Heart right ventricle (tissue), 16 donors: ENCODE data around the gene UBE2Q1. TPM values are rescaled to one million over a fixed set of nuclear protein-coding genes. Genes with fewer than 3 reads are reported as not detected.

Source experiments
- ATAC-seq, 8 donors: fragments of 200-7000 bp; cut with Tn5 transposase; one replicate each; pipeline ENCODE4 v1.9.1; 2020; ENCODE audit warnings: mild to moderate bottlenecking in 8 of 8, moderate library complexity in 8 of 8, moderate number of reproducible peaks in 1 of 8
- DNase-seq, 2 donors: peaks; one replicate each; pipeline ENCODE4 v3.0.0-alpha.2; 2020
- H3K27ac ChIP-seq, 10 donors: fragments of 200-600 bp; sonication (generic) in 2 of 10; one replicate each; pipeline versions ENCODE4 v1.5.0 to v1.8.0; 2020 to 2022; ENCODE audit warnings: mild to moderate bottlenecking in 3 of 10
- H3K27me3 ChIP-seq, 7 donors: fragments of 200-600 bp; one replicate each; pipeline ENCODE4 v1.8.0; 2021 to 2022; ENCODE audit warnings: mild to moderate bottlenecking in 2 of 7
- H3K36me3 ChIP-seq, 9 donors: fragments of 200-600 bp; sonication (generic) in 1 of 9; one replicate each; pipeline versions ENCODE4 v1.5.0 to v1.8.0; 2020 to 2022; ENCODE audit warnings: mild to moderate bottlenecking in 2 of 9
- H3K4me1 ChIP-seq, 9 donors: fragments of 200-600 bp; sonication (generic) in 1 of 9; one replicate each; pipeline versions ENCODE4 v1.5.0 to v1.8.0; 2020 to 2022; ENCODE audit warnings: mild to moderate bottlenecking in 4 of 9
- H3K4me3 ChIP-seq, 10 donors: fragments of 200-600 bp; sonication (generic) in 2 of 10; one replicate each; pipeline versions ENCODE4 v1.5.0 to v1.8.0; 2020 to 2022; ENCODE audit warnings: mild to moderate bottlenecking in 7 of 10, moderate library complexity in 2 of 10
- H3K9me3 ChIP-seq, 11 donors: fragments of 200-600 bp in 10 of 11; sonication (generic) in 2 of 11; one replicate each; pipeline versions ENCODE4 v1.5.0 to v1.8.0; 2013 to 2022; ENCODE audit warnings: mild to moderate bottlenecking in 2 of 11, control low read depth in 1 of 11, moderate library complexity in 1 of 11
- CTCF ChIP-seq, 9 donors: fragments of 200-600 bp; sonication (generic) in 2 of 9; IDR thresholded peaks; one replicate each; pipeline versions ENCODE4 v1.5.0 to v1.8.0; 2021 to 2022; ENCODE audit warnings: antibody characterized with exemption in 9 of 9, mild to moderate bottlenecking in 5 of 9, moderate library complexity in 1 of 9
- WGBS, 2 donors: extraction: QIAGEN DNeasy Blood & Tissue Kit; methylation state at CpG; one replicate each; pipeline ENCODE4 v1.1.7; 2013; ENCODE audit warnings: inconsistent platforms in 1 of 2; 5-methylcytosine and 5-hydroxymethylcytosine counted together
- intact Hi-C, 10 donors: fragments of 100-400 bp; cut with DNase I; formaldehyde crosslinking; loops; one replicate each; pipeline versions ENCODE4 v1.11.1 to v1.14.2; 2022
- polyA plus RNA-seq, 2 donors: library from polyadenylated mRNA; stranded (reverse); fragments of 200-250 nt; gene quantifications; one replicate each; pipeline ENCODE4 v1.2.3, GENCODE V29; 2013
- total RNA-seq, 10 donors: library from RNA; stranded (reverse); fragmentation: NEBNext Ultra II Directional in 3 of 10; extraction: Animal tissue kit (Norgen Biotek cat#: 25700) in 3 of 10; gene quantifications; one replicate each; pipeline versions ENCODE4 v1.2.1 to v1.2.4, GENCODE V29; 2021 to 2023
- donor health status: Arrhythmogenic right ventricular cardiomyopathy.
- donor health status: ischemic (EF 13 %, LVEDD 7.1; RV severe dilation, severe dysfunction).
- donor health status: healthy with polysubstance abuse.
- donor health status: DM: no; HTN: yes; CAD: no.
- donor health status: DM: no; HTN: no; CAD: no.
- donor health status: ischemic (EF 25% LVEDD 6.9; RV normal size, moderate dysfunction).
- donor health status: ischemic (EF 25% LVEDD 5.7; RV mildly dilated, moderate dysfunction).
- donor health status: healthy.
- donor health status: DM: yes; HTN: yes; CAD: no.
- donor health status: Ischemic cardiomyopathy.
- donor health status: ischemic (EF 35%, LVEDD 5.7; RV mildly dilated, moderate dysfunction).
- donor health status: nonischemic (EF 11% LVEDD 7.7; RV severe dilation, severe dysfunction).
- donor health status: DM: yes; HTN: yes; CAD: no.
- donor health status: PGD.
- donor health status: ischemic (EF 29% LVEDD 5.4; RV normal size, mild dysfunction).
- donor health status: nonischemic (EF 23%, LVEDD 6.1; RV moderate dilation, normal function).

The UBE2Q1 gene
- total and polyA plus RNA-seq, 12 donors: 19.4 to 83.5 (median 56.0) TPM

- intact Hi-C loops: no loop called here
- peaks cover 5 to 35% (median 16%) of the 10 kb centered on the region in 9 donors for H3K4me1 ChIP-seq
- no peak for TF ChIP-seq CTCF (IDR thresholded peaks at IDR 0.05)
- ATAC-seq (no peak), DNase-seq (no peak)
- H3K27me3 ChIP-seq: peaks cover 0 to 5% (median 0%) of the 10 kb centered on the region in 7 donors
- H3K27ac ChIP-seq: no peak overlapping the region
- H3K9me3 ChIP-seq: no peaks in the 10 kb centered on the region
- whole genome bisulfite sequencing, 2 donors: 84% methylated on average over 10 of the region's 10 CpGs
- no peak overlapping the region for H3K4me3 ChIP-seq
- peaks cover 0 to 26% (median 10%) of the 10 kb centered on the region in 9 donors for H3K36me3 ChIP-seq
Measured at GRCh38 chr1:154575147-154575927, 16.9 kb upstream of the UBE2Q1 start.

GRCh38 chr1:154574716-154575115 lies 16.3 kb upstream of the UBE2Q1 start:
- peaks cover 5 to 35% (median 16%) of the 10 kb centered on the region in 9 donors for H3K4me1 ChIP-seq
- no peak for TF ChIP-seq CTCF (IDR thresholded peaks at IDR 0.05)
- no peaks in the 10 kb centered on the region for H3K9me3 ChIP-seq
- peaks cover 0 to 8% (median 0%) of the 10 kb centered on the region in 7 donors for H3K27me3 ChIP-seq
- ATAC-seq (no peak), DNase-seq (no peak)
- WGBS, 2 donors: 15 to 18% methylated on average over 7 of the region's 7 CpGs
- no peak overlapping the region for H3K4me3 ChIP-seq
- no peak overlapping the region for H3K27ac ChIP-seq
- peaks cover 0 to 20% (median 5%) of the 10 kb centered on the region in 9 donors for H3K36me3 ChIP-seq
- intact Hi-C loops: no loop called here

- Histone ChIP-seq H3K9me3 (no peaks in the 10 kb centered on the region), H3K36me3 (peaks cover 0 to 4% (median 0%) of the 10 kb centered on the region in 9 donors), H3K27me3 (peaks cover 0 to 21% (median 9%) of the 10 kb centered on the region in 7 donors), H3K4me3 (no peak overlapping the region), H3K4me1 (peaks cover 2 to 25% (median 13%) of the 10 kb centered on the region in 9 donors), H3K27ac (no peak overlapping the region)
- DNase-seq (no peak), ATAC-seq (no peak)
- no peak for TF ChIP-seq CTCF (IDR thresholded peaks at IDR 0.05)
- intact Hi-C loops: no loop called here
- WGBS, 2 donors: 78 to 93% methylated on average over 3 of the region's 3 CpGs
Measured at GRCh38 chr1:154573168-154573510, 14.7 kb upstream of the UBE2Q1 start.

DNA sequence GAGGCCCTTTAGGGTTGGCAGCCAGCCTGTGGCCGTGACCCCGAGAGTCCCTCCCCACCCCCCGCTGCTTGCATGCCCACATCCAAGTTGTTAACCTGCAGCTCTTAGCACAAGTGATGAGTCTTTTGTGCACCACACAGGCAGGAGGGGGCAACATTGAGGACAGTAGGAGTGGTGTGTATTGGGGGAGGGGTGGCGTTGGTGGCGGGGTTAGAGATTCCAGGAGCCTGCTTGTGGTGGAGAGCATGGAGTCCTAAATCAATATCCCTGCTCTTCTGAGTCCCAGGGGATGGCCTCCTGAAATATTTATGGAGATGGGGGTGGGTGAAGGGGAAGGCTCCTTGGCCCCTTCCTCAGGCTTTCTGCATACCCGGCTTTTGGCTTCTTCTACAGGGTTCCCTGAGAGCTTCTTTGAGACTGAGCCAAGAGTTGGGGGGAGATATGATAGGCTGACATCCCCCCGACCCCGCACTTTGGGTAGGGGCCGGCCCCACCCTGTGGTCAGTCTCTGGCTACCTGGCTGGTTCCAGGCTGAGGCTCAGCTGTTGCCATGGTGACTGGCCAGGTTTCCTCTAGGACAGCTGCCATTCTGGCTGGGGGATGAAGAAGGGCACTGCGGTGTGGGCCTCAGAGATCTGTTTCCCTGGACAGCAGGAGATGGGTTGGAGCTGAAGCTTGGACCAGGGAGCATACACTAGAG lies 14.2 kb upstream of the UBE2Q1 start:
- intact Hi-C loops: no loop called here
- peaks cover 0 to 21% (median 10%) of the 10 kb centered on the region in 7 donors for H3K27me3 ChIP-seq
- peaks cover 4 to 25% (median 12%) of the 10 kb centered on the region in 9 donors for H3K4me1 ChIP-seq
- no peak overlapping the region for H3K27ac ChIP-seq
- no peak for DNase-seq
- H3K36me3 ChIP-seq: no peaks in the 10 kb centered on the region
- no peak for TF ChIP-seq CTCF (IDR thresholded peaks at IDR 0.05)
- H3K9me3 ChIP-seq: no peaks in the 10 kb centered on the region
- WGBS, 2 donors: 73 to 74% methylated on average over 10 of the region's 10 CpGs
- no peak for ATAC-seq
- H3K4me3 ChIP-seq: no peak overlapping the region
